ENCODE measurements around the gene ACP4.
"Not testable (repeated sequence)": the region's sequence is repeated elsewhere in the genome, so short reads cannot be mapped to it uniquely, and the experiment has no call there.

Gene ACP4, protein sequence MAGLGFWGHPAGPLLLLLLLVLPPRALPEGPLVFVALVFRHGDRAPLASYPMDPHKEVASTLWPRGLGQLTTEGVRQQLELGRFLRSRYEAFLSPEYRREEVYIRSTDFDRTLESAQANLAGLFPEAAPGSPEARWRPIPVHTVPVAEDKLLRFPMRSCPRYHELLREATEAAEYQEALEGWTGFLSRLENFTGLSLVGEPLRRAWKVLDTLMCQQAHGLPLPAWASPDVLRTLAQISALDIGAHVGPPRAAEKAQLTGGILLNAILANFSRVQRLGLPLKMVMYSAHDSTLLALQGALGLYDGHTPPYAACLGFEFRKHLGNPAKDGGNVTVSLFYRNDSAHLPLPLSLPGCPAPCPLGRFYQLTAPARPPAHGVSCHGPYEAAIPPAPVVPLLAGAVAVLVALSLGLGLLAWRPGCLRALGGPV

DNA sequence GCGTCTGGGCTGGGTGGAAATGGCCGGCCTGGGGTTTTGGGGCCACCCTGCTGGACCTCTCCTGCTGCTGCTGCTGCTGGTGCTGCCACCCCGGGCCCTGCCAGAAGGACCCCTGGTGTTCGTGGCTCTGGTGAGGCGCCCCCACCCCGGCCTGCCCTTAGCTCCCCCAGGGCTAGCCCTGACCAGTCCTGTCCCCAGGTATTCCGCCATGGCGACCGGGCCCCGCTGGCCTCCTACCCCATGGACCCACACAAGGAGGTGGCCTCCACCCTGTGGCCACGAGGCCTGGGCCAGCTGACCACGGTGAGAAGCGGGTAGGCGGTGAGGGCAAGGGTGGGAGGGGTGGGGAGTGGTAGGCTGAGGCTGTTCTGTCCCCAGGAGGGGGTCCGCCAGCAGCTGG, at the start of gene ACP4:
Gene ACP4, plus strand, starts transcription at position 20 of the 400 bp plus-strand sequence. Its CDS starts 0 bp downstream, at position 20.
- no peak within 1 kb of the TSS for H2AFZ ChIP-seq (ENCODE audit: low read depth, low read length)
- no peak for TF ChIP-seq EZH2phosphoT487 (IDR thresholded peaks at IDR 0.05; ENCODE audit: low read depth)
- TF ChIP-seq, protein P1, sequence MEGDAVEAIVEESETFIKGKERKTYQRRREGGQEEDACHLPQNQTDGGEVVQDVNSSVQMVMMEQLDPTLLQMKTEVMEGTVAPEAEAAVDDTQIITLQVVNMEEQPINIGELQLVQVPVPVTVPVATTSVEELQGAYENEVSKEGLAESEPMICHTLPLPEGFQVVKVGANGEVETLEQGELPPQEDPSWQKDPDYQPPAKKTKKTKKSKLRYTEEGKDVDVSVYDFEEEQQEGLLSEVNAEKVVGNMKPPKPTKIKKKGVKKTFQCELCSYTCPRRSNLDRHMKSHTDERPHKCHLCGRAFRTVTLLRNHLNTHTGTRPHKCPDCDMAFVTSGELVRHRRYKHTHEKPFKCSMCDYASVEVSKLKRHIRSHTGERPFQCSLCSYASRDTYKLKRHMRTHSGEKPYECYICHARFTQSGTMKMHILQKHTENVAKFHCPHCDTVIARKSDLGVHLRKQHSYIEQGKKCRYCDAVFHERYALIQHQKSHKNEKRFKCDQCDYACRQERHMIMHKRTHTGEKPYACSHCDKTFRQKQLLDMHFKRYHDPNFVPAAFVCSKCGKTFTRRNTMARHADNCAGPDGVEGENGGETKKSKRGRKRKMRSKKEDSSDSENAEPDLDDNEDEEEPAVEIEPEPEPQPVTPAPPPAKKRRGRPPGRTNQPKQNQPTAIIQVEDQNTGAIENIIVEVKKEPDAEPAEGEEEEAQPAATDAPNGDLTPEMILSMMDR (IDR thresholded peaks at IDR 0.05; ENCODE audit: low read depth, low read length): no peak
- H3K36me3 ChIP-seq (replicated peaks; ENCODE audit: low read depth, low read length): peaks cover 4% of the 10 kb centered on the region
- no peaks in the 10 kb centered on the region for H3K9me3 ChIP-seq (ENCODE audit: insufficient read depth, low read length)
- H3K4me3 ChIP-seq (ENCODE audit: low read length): no peak within 1 kb of the TSS
- H3K4me1 ChIP-seq (ENCODE audit: low read length): peaks cover 8% of the 10 kb centered on the region
- no peak within 1 kb of the TSS for H3K9ac ChIP-seq (ENCODE audit: low read length)
- H4K20me1 ChIP-seq (ENCODE audit: insufficient read depth, low read length): peaks cover 7% of the 10 kb centered on the region
- H3K4me2 ChIP-seq (ENCODE audit: low read length): no peak within 1 kb of the TSS
- no peaks in the 10 kb centered on the region for H3K27me3 ChIP-seq (ENCODE audit: low read depth, low read length)
- no peak within 1 kb of the TSS for H3K27ac ChIP-seq (ENCODE audit: low read length)
- H3K79me2 ChIP-seq (ENCODE audit: low read length): no peaks in the 10 kb centered on the region

DNA sequence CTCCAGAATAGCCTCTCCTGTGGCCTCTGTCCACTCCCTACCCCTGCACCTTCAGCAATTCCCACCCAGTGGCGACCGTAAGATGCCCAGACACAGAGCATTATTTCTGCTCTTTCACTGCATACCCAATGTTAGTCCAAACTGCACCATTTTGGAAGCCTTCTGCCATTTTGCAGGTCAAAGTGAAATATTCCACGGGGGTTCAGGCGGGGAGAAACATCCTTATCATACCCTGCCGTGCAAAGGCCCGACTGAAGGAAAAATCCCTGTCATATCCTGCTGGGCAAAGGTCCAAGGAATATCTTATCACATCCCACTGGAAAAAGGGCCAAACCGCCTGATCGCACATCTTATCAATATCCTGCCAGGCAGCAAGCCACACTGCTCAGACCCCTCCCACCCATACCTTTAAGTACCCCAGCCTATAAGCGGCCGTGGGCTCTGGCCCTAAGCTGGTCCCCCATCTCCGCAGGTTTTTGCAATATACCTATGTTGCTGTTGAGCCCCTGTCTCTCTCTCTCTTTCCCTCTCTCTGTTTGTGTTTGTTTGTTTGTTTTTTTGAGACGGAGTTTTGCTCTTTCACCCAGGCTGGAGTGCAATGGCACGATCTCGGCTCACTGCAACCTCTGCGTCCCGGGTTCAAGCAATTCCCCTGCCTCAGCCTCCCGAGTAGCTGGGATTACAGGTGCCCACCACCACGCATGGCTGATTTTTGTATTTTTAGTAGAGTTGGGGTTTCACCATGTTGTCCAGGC, 48.9 kb upstream of the ACP4 start:
- no peak overlapping the region for H2AFZ ChIP-seq (ENCODE audit: low read depth, low read length)
- no peaks in the 10 kb centered on the region for H4K20me1 ChIP-seq (ENCODE audit: insufficient read depth, low read length)
- TF ChIP-seq EZH2phosphoT487 (IDR thresholded peaks at IDR 0.05; ENCODE audit: low read depth): no peak
- TF ChIP-seq, protein P1 (IDR thresholded peaks at IDR 0.05; ENCODE audit: low read depth, low read length): no peak
- H3K4me1 ChIP-seq (ENCODE audit: low read length): no peaks in the 10 kb centered on the region
- no peak overlapping the region for H3K27ac ChIP-seq (ENCODE audit: low read length)
- no peaks in the 10 kb centered on the region for H3K9me3 ChIP-seq (ENCODE audit: insufficient read depth, low read length)
- H3K4me3 ChIP-seq (ENCODE audit: low read length): no peak overlapping the region
- no peaks in the 10 kb centered on the region for H3K79me2 ChIP-seq (ENCODE audit: low read length)
- no peak overlapping the region for H3K9ac ChIP-seq (ENCODE audit: low read length)
- peaks cover 11% of the 10 kb centered on the region; the same call in 1 of the 2 replicates for H3K27me3 ChIP-seq (ENCODE audit: low read depth, low read length)
- H3K4me2 ChIP-seq (ENCODE audit: low read length): no peak overlapping the region
- H3K36me3 ChIP-seq (replicated peaks; ENCODE audit: low read depth, low read length): no peaks in the 10 kb centered on the region

DNA sequence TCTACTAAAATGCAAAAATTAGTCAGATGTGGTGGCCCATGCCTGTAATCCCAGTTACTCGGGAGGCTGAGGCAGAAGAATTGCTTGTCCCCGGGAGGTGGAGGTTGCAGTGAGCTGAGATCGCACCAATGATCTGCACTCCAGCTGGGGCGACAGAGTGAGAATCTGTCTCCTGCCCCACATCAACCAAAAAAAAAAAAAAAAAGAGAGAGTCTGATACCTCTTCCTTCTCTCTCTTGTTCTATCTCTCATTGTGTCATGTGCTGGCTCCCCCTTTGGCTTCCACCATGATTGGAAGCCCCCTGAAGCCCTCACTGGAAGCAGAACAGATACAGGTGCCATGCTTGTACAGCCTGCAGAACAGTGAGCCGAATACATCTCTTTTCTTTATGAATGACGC, 46.7 kb upstream of the ACP4 start:
- Histone ChIP-seq H3K9ac (ENCODE audit: low read length) (no peak overlapping the region), H3K79me2 (ENCODE audit: low read length) (no peaks in the 10 kb centered on the region), H3K27me3 (ENCODE audit: low read depth, low read length) (peaks cover 11% of the 10 kb centered on the region; the same call in 1 of the 2 replicates), H3K4me3 (ENCODE audit: low read length) (no peak overlapping the region), H3K27ac (ENCODE audit: low read length) (no peak overlapping the region), H3K36me3 (replicated peaks; ENCODE audit: low read depth, low read length) (no peaks in the 10 kb centered on the region), H2AFZ (ENCODE audit: low read depth, low read length) (no peak overlapping the region), H4K20me1 (ENCODE audit: insufficient read depth, low read length) (no peaks in the 10 kb centered on the region), H3K4me2 (ENCODE audit: low read length) (no peak overlapping the region), H3K4me1 (ENCODE audit: low read length) (no peaks in the 10 kb centered on the region), H3K9me3 (ENCODE audit: insufficient read depth, low read length) (no peaks in the 10 kb centered on the region)
- no peak for TF ChIP-seq EZH2phosphoT487 (IDR thresholded peaks at IDR 0.05; ENCODE audit: low read depth)
- TF ChIP-seq, protein P1 (IDR thresholded peaks at IDR 0.05; ENCODE audit: low read depth, low read length): no peak

DNA sequence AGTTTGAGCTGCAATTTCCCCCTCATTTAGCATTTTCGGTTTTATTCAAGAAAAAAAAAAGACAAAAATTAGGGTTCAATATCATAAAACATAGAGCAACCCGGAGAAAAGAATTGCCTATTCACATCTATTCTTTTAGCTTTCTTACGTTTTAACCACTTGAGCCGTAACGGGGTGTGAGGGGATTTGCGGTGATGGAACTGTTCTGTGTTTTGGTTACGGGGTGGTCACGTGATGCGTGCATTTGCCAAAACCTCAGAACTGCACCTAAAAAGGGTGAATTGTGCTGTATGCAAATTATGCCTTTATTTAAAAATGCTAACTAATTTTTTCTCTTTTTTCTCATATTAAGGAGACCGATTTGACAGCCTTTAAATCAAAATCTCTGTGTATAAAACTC, 45.0 kb upstream of the ACP4 start:
- Histone ChIP-seq H3K27ac (ENCODE audit: low read length) (no peak overlapping the region), H3K9me3 (ENCODE audit: insufficient read depth, low read length) (no peaks in the 10 kb centered on the region), H3K79me2 (ENCODE audit: low read length) (no peaks in the 10 kb centered on the region), H3K27me3 (ENCODE audit: low read depth, low read length) (peaks cover 11% of the 10 kb centered on the region; the same call in 1 of the 2 replicates), H4K20me1 (ENCODE audit: insufficient read depth, low read length) (no peaks in the 10 kb centered on the region), H3K9ac (ENCODE audit: low read length) (no peak overlapping the region), H3K4me2 (ENCODE audit: low read length) (no peak overlapping the region), H3K36me3 (replicated peaks; ENCODE audit: low read depth, low read length) (no peaks in the 10 kb centered on the region), H2AFZ (ENCODE audit: low read depth, low read length) (no peak overlapping the region), H3K4me1 (ENCODE audit: low read length) (no peaks in the 10 kb centered on the region), H3K4me3 (ENCODE audit: low read length) (no peak overlapping the region)
- TF ChIP-seq EZH2phosphoT487 (IDR thresholded peaks at IDR 0.05; ENCODE audit: low read depth): no peak
- TF ChIP-seq, protein P1 (IDR thresholded peaks at IDR 0.05; ENCODE audit: low read depth, low read length): no peak

DNA sequence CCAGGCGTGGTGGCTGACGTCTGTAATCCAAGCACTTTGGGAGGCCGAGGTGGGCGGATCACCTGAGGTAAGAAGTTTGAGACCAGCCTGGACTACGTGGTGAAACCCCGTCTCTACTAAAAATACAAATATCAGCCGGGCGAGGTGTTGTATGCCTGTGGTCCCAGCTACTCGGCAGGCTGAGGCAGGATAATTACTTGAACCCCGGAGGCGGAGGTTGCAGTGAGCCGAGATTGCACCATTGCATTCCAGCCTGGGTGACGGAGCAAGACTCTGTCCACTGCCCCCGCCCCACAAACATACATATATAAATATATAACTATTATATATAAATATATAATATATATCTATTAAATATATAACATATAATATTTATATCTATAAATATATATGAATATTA, 43.1 kb upstream of the ACP4 start:
- H3K4me1 ChIP-seq (ENCODE audit: low read length); H3K4me2 ChIP-seq (ENCODE audit: low read length); H3K27ac ChIP-seq (ENCODE audit: low read length); H4K20me1 ChIP-seq (ENCODE audit: insufficient read depth, low read length); H3K79me2 ChIP-seq (ENCODE audit: low read length); H3K9ac ChIP-seq (ENCODE audit: low read length); H3K4me3 ChIP-seq (ENCODE audit: low read length); H3K36me3 ChIP-seq (replicated peaks; ENCODE audit: low read depth, low read length); H3K9me3 ChIP-seq (ENCODE audit: insufficient read depth, low read length); H3K27me3 ChIP-seq (ENCODE audit: low read depth, low read length); H2AFZ ChIP-seq (ENCODE audit: low read depth, low read length): not testable (repeated sequence)

Data from OCI-LY3 (cell line).